ENCODE measurements around the gene CHKB.
"Not testable (repeated sequence)": the region's sequence is repeated elsewhere in the genome, so short reads cannot be mapped to it uniquely, and the experiment has no call there.

CHKB gene

DNA sequence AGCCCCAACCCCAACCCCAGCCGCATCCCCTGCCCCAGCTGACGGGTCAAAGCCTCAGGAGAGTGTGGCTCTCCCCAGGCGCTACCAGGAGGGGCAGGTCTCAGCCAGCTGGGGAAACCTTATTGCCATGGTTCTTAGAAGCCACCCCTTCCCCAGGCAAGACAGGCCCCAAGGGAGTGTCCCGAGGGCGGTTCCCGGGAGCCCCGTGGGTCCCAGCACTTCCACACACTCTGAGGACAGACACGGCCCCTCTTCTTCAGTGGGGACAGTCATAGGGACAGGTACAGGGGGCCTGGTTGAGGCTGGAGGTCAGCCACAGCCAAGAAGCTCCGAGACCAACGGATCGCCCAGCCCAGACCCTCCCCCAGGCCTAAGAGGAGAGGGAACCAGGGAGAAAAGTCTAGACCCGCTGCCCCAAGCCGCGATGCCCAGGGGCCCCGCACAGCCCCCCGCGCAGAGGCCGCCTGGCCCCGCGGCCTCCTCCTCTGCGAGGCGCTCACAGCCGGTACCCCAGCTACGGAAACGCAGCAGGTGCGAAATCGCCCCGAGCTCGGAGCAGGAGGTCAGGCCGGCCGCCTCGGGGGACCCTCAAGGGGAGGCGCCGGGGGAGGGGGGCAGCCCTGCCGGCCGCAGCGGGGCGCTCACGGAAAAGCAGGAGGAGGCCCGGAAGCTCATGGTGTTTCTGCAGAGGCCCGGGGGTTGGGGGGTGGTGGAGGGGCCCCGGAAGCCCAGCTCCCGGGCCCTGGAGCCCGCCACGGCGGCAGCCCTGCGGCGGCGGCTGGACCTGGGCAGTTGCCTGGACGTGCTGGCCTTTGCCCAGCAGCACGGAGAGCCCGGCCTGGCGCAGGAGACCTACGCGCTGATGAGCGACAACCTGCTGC, 34.4 kb downstream of the CHKB start:
- peaks cover 24% of the 10 kb centered on the region for H3K27me3 ChIP-seq (ENCODE audit: control insufficient read depth, insufficient read depth, low read length, poor library complexity, severe bottlenecking)
- WGBS, 2 experiments = 91 to 92% methylated on average over 56 of the region's 56 CpGs
- H3K27ac ChIP-seq (ENCODE audit: insufficient read depth, low read depth, low read length, poor library complexity, severe bottlenecking) = no peak overlapping the region

GRCh38 chr22:50547263-50547985, 35.2 kb downstream of the CHKB start:
- Histone ChIP-seq H3K4me3 (ENCODE audit: insufficient read depth, low read depth, low read length) (no peak overlapping the region), H3K27me3 (ENCODE audit: control insufficient read depth, insufficient read depth, low read length, poor library complexity, severe bottlenecking) (peaks cover 26% of the 10 kb centered on the region), H3K27ac (ENCODE audit: insufficient read depth, low read depth, low read length, poor library complexity, severe bottlenecking) (no peak overlapping the region), H3K9me3 (ENCODE audit: control insufficient read depth, low read length) (no peaks in the 10 kb centered on the region), H3K36me3 (ENCODE audit: control insufficient read depth, insufficient read depth, low read length) (no peaks in the 10 kb centered on the region), H3K4me1 (ENCODE audit: control insufficient read depth, insufficient read depth, low read length) (no peaks in the 10 kb centered on the region)
- WGBS, 2 experiments = 93% methylated on average over 35 of the region's 35 CpGs

More for the DNA sequence above, 34.4 kb downstream of the CHKB start:
- Histone ChIP-seq H3K4me3 (ENCODE audit: insufficient read depth, low read depth, low read length) (no peak overlapping the region), H3K36me3 (ENCODE audit: control insufficient read depth, insufficient read depth, low read length) (no peaks in the 10 kb centered on the region), H3K9me3 (ENCODE audit: control insufficient read depth, low read length) (no peaks in the 10 kb centered on the region), H3K4me1 (ENCODE audit: control insufficient read depth, insufficient read depth, low read length) (no peaks in the 10 kb centered on the region)

DNA sequence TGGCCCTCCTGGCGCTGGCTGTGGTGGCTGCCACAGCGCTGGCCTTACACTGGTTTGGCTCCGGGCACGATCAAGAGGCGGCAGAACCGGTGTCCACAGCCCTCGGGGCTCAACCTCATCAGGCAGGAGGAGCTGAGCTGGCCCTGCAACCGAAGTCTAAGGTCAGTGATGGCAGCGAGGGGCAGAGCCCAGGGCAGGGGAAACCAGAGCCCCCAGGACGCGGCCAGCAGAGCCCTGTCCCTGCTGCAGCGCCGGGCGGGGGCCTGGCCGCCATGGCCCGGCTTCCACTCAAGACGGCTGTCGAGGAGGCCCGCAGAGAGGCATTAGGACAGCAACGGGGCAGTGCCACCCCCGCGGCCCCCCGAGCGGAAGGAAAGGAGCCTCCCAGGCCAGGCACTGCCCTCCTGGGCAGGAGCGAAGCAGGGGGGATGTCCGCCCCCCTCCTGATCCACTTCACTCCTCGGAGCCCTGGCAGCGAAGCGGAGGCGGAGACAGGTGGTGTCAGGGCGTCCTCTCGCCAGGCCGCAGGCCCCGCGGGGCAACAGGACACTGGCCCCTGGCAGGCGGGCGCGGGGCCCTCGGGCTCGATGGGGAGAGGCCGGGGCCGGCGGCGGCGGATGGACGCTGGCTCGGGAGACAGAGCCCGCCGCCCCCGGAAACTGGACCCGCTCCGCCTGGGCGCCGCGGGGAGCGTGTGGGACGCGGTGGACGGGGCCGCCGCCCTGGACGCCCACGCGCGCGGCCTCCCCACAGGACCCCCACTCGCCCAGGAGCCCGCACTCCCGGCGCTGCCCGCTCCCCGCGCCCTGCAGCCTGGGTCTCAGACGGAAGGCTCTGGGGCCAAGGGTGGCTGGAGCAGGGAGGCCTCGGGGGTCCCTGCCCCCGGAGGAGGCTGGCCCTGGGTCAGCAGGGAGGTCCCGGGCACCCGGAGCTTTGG, 36.1 kb downstream of the CHKB start:
- Histone ChIP-seq H3K4me1 (ENCODE audit: control insufficient read depth, insufficient read depth, low read length) (no peaks in the 10 kb centered on the region), H3K27ac (ENCODE audit: insufficient read depth, low read depth, low read length, poor library complexity, severe bottlenecking) (no peak overlapping the region), H3K9me3 (ENCODE audit: control insufficient read depth, low read length) (no peaks in the 10 kb centered on the region), H3K27me3 (ENCODE audit: control insufficient read depth, insufficient read depth, low read length, poor library complexity, severe bottlenecking) (peaks cover 26% of the 10 kb centered on the region), H3K36me3 (ENCODE audit: control insufficient read depth, insufficient read depth, low read length) (no peaks in the 10 kb centered on the region), H3K4me3 (ENCODE audit: insufficient read depth, low read depth, low read length) (no peak overlapping the region)
- 94% methylated on average over 78 of the region's 78 CpGs for WGBS, 2 experiments

DNA sequence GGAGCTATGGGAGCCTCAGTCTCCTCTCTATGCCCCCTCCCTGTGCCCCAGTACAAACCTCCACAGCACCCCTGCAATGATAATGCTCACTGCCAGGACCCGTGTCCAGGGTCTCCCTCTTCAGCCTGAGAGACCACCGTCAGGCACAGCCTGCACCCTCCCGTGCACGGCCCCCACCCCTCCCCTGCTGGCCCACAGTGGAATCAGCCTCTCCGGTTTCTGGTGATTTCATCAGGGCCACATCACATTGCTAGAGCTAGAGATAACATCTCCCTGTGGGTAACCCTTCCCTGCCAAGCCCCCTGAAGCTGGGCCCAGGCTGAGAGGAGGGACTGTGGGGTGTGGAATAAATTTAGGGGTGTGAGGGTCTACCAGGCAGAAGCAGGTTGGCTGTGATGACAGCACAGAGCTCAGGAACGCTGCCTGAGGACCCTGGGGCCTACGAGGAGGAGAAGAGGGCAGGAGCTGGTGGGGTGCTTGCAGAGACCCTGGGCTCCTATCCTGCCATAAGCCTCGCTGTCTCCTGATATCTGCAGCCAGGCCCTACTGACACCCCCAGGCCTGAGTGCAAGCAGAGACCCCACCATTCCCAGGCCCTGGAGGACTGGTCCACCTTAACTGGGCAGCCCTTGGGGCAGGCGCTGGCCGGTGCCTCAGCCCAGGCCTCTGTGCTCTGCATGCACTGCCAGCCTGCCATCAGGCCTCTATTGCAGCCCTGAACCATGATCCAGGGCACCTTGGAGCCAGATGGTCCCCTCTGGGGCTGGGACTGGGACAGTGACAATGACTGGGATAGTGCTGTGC, 36.9 kb downstream of the CHKB start, which contains the start of gene KLHDC7B:
TSS of gene KLHDC7B (plus strand) at position 378 of the 804 bp plus-strand sequence. CDS start at position 723, 345 bp downstream.
- WGBS, 2 experiments = 89 to 91% methylated on average over 10 of the region's 10 CpGs
- Histone ChIP-seq H3K4me1 (ENCODE audit: control insufficient read depth, insufficient read depth, low read length) (no peaks in the 10 kb centered on the region), H3K27me3 (ENCODE audit: control insufficient read depth, insufficient read depth, low read length, poor library complexity, severe bottlenecking) (peaks cover 26% of the 10 kb centered on the region), H3K9me3 (ENCODE audit: control insufficient read depth, low read length) (no peaks in the 10 kb centered on the region), H3K27ac (ENCODE audit: insufficient read depth, low read depth, low read length, poor library complexity, severe bottlenecking) (no peak within 1 kb of the TSS), H3K36me3 (ENCODE audit: control insufficient read depth, insufficient read depth, low read length) (no peaks in the 10 kb centered on the region), H3K4me3 (ENCODE audit: insufficient read depth, low read depth, low read length) (no peak within 1 kb of the TSS)

DNA sequence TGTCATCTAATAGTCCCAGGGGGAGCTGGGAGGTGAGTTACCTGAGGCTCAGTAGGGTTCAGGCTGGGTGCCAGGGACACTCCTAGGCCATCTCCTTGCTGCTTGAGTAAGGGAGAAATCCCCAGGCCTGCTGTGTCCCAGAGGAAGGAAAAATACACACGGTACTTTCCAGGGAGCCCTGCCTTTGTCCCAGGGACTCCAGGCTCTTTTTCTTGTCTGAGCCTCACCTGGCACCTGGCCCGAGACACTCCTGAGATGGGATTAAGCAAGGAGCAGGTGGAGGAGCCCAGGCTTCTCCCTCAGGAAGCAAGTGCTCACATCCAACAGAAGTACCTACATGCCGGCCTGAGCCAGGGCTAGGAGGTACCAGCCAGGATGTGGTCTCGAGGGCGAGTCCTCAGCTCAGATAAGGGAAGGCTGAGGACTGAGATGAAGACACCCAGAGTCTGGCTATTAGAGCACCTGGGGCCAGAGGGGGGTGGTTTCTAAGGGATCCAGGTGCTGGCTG, 37.8 kb downstream of the CHKB start:
- H3K27me3 ChIP-seq (ENCODE audit: control insufficient read depth, insufficient read depth, low read length, poor library complexity, severe bottlenecking) = peaks cover 26% of the 10 kb centered on the region
- H3K27ac ChIP-seq (ENCODE audit: insufficient read depth, low read depth, low read length, poor library complexity, severe bottlenecking) = no peak overlapping the region
- H3K4me3 ChIP-seq (ENCODE audit: insufficient read depth, low read depth, low read length) = no peak overlapping the region
- no peaks in the 10 kb centered on the region for H3K9me3 ChIP-seq (ENCODE audit: control insufficient read depth, low read length)
- H3K4me1 ChIP-seq (ENCODE audit: control insufficient read depth, insufficient read depth, low read length) = no peaks in the 10 kb centered on the region
- H3K36me3 ChIP-seq (ENCODE audit: control insufficient read depth, insufficient read depth, low read length) = no peaks in the 10 kb centered on the region
- WGBS, 2 experiments = 89 to 91% methylated on average over 5 of the region's 5 CpGs

GRCh38 chr22:50544078-50544745, 38.4 kb downstream of the CHKB start:
- H3K27ac ChIP-seq (ENCODE audit: insufficient read depth, low read depth, low read length, poor library complexity, severe bottlenecking) = no peak overlapping the region
- WGBS, 2 experiments = 11 to 12% methylated on average over 52 of the region's 52 CpGs
- no peak overlapping the region for H3K4me3 ChIP-seq (ENCODE audit: insufficient read depth, low read depth, low read length)
- no peaks in the 10 kb centered on the region for H3K4me1 ChIP-seq (ENCODE audit: control insufficient read depth, insufficient read depth, low read length)
- H3K9me3 ChIP-seq (ENCODE audit: control insufficient read depth, low read length) = no peaks in the 10 kb centered on the region
- H3K27me3 ChIP-seq (ENCODE audit: control insufficient read depth, insufficient read depth, low read length, poor library complexity, severe bottlenecking) = peaks cover 26% of the 10 kb centered on the region
- H3K36me3 ChIP-seq (ENCODE audit: control insufficient read depth, insufficient read depth, low read length) = no peaks in the 10 kb centered on the region

GRCh38 chr22:50542416-50542927, 40.2 kb downstream of the CHKB start:
- WGBS, 2 experiments = 94 to 97% methylated on average over 19 of the region's 19 CpGs
- H3K36me3 ChIP-seq (ENCODE audit: control insufficient read depth, insufficient read depth, low read length) = no peaks in the 10 kb centered on the region
- H3K4me3 ChIP-seq (ENCODE audit: insufficient read depth, low read depth, low read length) = no peak overlapping the region
- H3K9me3 ChIP-seq (ENCODE audit: control insufficient read depth, low read length) = no peaks in the 10 kb centered on the region
- H3K27me3 ChIP-seq (ENCODE audit: control insufficient read depth, insufficient read depth, low read length, poor library complexity, severe bottlenecking) = peaks cover 26% of the 10 kb centered on the region
- no peaks in the 10 kb centered on the region for H3K4me1 ChIP-seq (ENCODE audit: control insufficient read depth, insufficient read depth, low read length)
- H3K27ac ChIP-seq (ENCODE audit: insufficient read depth, low read depth, low read length, poor library complexity, severe bottlenecking) = no peak overlapping the region

- not testable (repeated sequence) for H3K9me3 ChIP-seq (ENCODE audit: control insufficient read depth, low read length); H3K4me1 ChIP-seq (ENCODE audit: control insufficient read depth, insufficient read depth, low read length); H3K27ac ChIP-seq (ENCODE audit: insufficient read depth, low read depth, low read length, poor library complexity, severe bottlenecking); H3K4me3 ChIP-seq (ENCODE audit: insufficient read depth, low read depth, low read length); H3K36me3 ChIP-seq (ENCODE audit: control insufficient read depth, insufficient read depth, low read length)
- WGBS, 2 experiments = 92 to 94% methylated on average over 5 of the region's 5 CpGs
- H3K27me3 ChIP-seq (ENCODE audit: control insufficient read depth, insufficient read depth, low read length, poor library complexity, severe bottlenecking) = peaks cover 26% of the 10 kb centered on the region
Observed at GRCh38 chr22:50541667-50542026, 41.0 kb downstream of the CHKB start.

DNA sequence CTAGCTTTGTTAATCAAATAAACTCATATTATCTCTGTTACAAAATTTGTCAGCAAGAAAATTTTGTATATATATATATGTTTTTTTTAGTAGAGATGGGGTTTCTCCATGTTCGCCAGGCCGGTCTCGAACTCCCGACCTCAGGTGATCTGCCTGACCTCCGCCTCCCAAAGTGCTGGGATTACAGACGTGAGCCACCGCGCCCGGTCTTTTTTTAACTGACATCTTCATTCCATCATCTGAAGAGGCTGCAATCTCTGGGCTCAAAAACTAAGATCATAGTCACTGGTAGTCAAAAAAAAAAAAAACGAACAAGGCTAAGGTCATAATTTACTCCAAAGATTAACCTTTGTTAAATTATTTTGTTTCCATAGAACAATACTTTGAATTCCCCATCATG, 42.3 kb downstream of the CHKB start:
- Histone ChIP-seq H3K36me3 (ENCODE audit: control insufficient read depth, insufficient read depth, low read length) (no peaks in the 10 kb centered on the region), H3K27ac (ENCODE audit: insufficient read depth, low read depth, low read length, poor library complexity, severe bottlenecking) (no peak overlapping the region), H3K4me1 (ENCODE audit: control insufficient read depth, insufficient read depth, low read length) (no peaks in the 10 kb centered on the region), H3K27me3 (ENCODE audit: control insufficient read depth, insufficient read depth, low read length, poor library complexity, severe bottlenecking) (peaks cover 23% of the 10 kb centered on the region), H3K9me3 (ENCODE audit: control insufficient read depth, low read length) (no peaks in the 10 kb centered on the region), H3K4me3 (ENCODE audit: insufficient read depth, low read depth, low read length) (no peak overlapping the region)
- WGBS, 2 experiments = 86 to 88% methylated on average over 10 of the region's 10 CpGs

Data from ectodermal cell (in vitro differentiated cells).